Left lobe of liver (tissue), 2 donors: Measurements from ENCODE around the gene ZGLP1. TPM values are rescaled to one million over a fixed set of nuclear protein-coding genes. Genes with fewer than 3 reads are reported as not detected.
"Not testable (repeated sequence)": the region's sequence is repeated elsewhere in the genome, so short reads cannot be mapped to it uniquely, and the experiment has no call there.

ENCODE experiments used
- ATAC-seq: fragments of 200-7000 bp; cut with Tn5 transposase; one replicate; pipeline ENCODE4 v1.9.1; 2020; ENCODE audit warnings: mild to moderate bottlenecking, moderate library complexity
- DNase-seq: peaks from one replicate; pipeline ENCODE4 v3.0.0-alpha.2; 2020; ENCODE audit warnings: low spot score
- total RNA-seq: library from RNA; stranded (reverse); gene quantifications from one replicate; pipeline ENCODE4 v1.2.1, GENCODE V29; 2021
- donor health status: DM: no; HTN: no; CAD: no; lungs with moderate emphysema.
- donor health status: DM: no; HTN: yes; CAD: no.

Gene ZGLP1
- 4.2 TPM for total RNA-seq

- ATAC-seq (no peak), DNase-seq (peak; percentile 42)
Observed at GRCh38 chr19:10309423-10309822, at the start of gene ZGLP1. ZGLP1 (minus strand) TSS chr19:10309815.

- DNase-seq: no peak
- no peak for ATAC-seq
Observed at GRCh38 chr19:10356431-10356830, 46.8 kb upstream of the ZGLP1 start.

GRCh38 chr19:10353793-10354391 is 44.3 kb upstream of the ZGLP1 start:
- ATAC-seq (peak; percentile 47), DNase-seq (peak; percentile 69)

GRCh38 chr19:10352764-10353671 is 43.4 kb upstream of the ZGLP1 start:
- DNase-seq: peak; percentile 93
- peak; percentile 85 for ATAC-seq

GRCh38 chr19:10346509-10346908 is 36.9 kb upstream of the ZGLP1 start:
- peak; percentile 93 for ATAC-seq
- peak; percentile 83 for DNase-seq

- DNase-seq (no peak), ATAC-seq (no peak)
Observed at GRCh38 chr19:10344780-10345179, 35.2 kb upstream of the ZGLP1 start.

GRCh38 chr19:10343495-10343894 is 33.9 kb upstream of the ZGLP1 start:
- DNase-seq (no peak), ATAC-seq (no peak)

- ATAC-seq (no peak), DNase-seq (no peak)
Observed at GRCh38 chr19:10339977-10340376, 30.4 kb upstream of the ZGLP1 start.

GRCh38 chr19:10339380-10339960 is 29.9 kb upstream of the ZGLP1 start, which contains the start of gene ICAM3:
ICAM3 (minus strand) TSS chr19:10339624; CDS start chr19:10339614, 10 bp downstream.
- ATAC-seq (no peak), DNase-seq (no peak)

- ATAC-seq (no peak), DNase-seq (no peak)
Observed at GRCh38 chr19:10338940-10339339, 29.3 kb upstream of the ZGLP1 start.

- not testable (repeated sequence) for DNase-seq, ATAC-seq
Observed at GRCh38 chr19:10336725-10337124, 27.1 kb upstream of the ZGLP1 start.

- ATAC-seq (peak; percentile 40), DNase-seq (peak; percentile 71)
Observed at GRCh38 chr19:10335352-10335985, 25.9 kb upstream of the ZGLP1 start.

GRCh38 chr19:10334588-10335351 is 25.2 kb upstream of the ZGLP1 start:
- DNase-seq (peak; percentile 98), ATAC-seq (peak; percentile 80)

GRCh38 chr19:10333758-10334587 is 24.4 kb upstream of the ZGLP1 start:
- ATAC-seq: peak; percentile 3
- no peak for DNase-seq

GRCh38 chr19:10332965-10333757 is 23.5 kb upstream of the ZGLP1 start, which contains the start of gene RAVER1:
RAVER1 (minus strand) TSS chr19:10333529; CDS start chr19:10333507, 22 bp downstream.
- peak; percentile 73 for ATAC-seq
- DNase-seq: peak; percentile 98

GRCh38 chr19:10332158-10332964 is 22.7 kb upstream of the ZGLP1 start:
- ATAC-seq: no peak
- DNase-seq: no peak

- no peak for ATAC-seq
- DNase-seq: no peak
Observed at GRCh38 chr19:10329555-10329954, 19.9 kb upstream of the ZGLP1 start.
